ENCODE data around the gene CCNL2. TPM values are rescaled to one million over a fixed set of nuclear protein-coding genes. Genes with fewer than 3 reads are reported as not detected.
A peak's percentile ranks its signal among the peaks of the same experiment; 100 is the strongest.

The CCNL2 gene
- total and polyA plus RNA-seq, 2 of the 13 experiments (the other 11 are each of a cell fraction or from before 2014, with no cell fraction given): 105 to 340 TPM

- TF ChIP-seq ZNF407 (CRISPR knock-in tag; IDR thresholded peaks at IDR 0.05; ENCODE audit: not compliant biosample characterization): no peak
- no peak for TF ChIP-seq HNRNPL (IDR thresholded peaks at IDR 0.05; ENCODE audit: low read depth, low read length)
- TF ChIP-seq ZNF605 (CRISPR knock-in tag; IDR thresholded peaks at IDR 0.05): peak; percentile 35; the same call in 1 of the 2 replicates
- TF ChIP-seq REL (CRISPR knock-in tag; conservative IDR thresholded peaks at IDR 0.05): no peak
- no peak for TF ChIP-seq STAG1 (CRISPR knock-in tag; IDR thresholded peaks at IDR 0.05)
- no peak for TF ChIP-seq MED8 (CRISPR knock-in tag; IDR thresholded peaks at IDR 0.05; ENCODE audit: insufficient replicate concordance)
- peak; percentile 82 for TF ChIP-seq AGO2 (optimal IDR thresholded peaks at IDR 0.05; ENCODE audit: low read depth, low read length)
- TF ChIP-seq KIAA2018 (CRISPR knock-in tag; IDR thresholded peaks at IDR 0.05; ENCODE audit: borderline replicate concordance): no peak
- no peak for TF ChIP-seq NPAS2 (CRISPR knock-in tag; IDR thresholded peaks at IDR 0.05; ENCODE audit: borderline replicate concordance)
- TF ChIP-seq ZNF740 (CRISPR knock-in tag; IDR thresholded peaks at IDR 0.05): no peak
- peak; percentile 4; the same call in 1 of the 2 replicates for TF ChIP-seq ZMAT3 (CRISPR knock-in tag; conservative IDR thresholded peaks at IDR 0.05)
- no peak for TF ChIP-seq TEAD2 (CRISPR knock-in tag; IDR thresholded peaks at IDR 0.05)
Measured at GRCh38 chr1:1399872-1400575, 889 bp upstream of the CCNL2 start (continued).
